Fibroblast of skin of left biceps (primary cell): ENCODE measurements around the gene GTPBP3.

Experiments
- DNase-seq, 2 experiments: peaks; one replicate each; pipeline ENCODE4 v3.0.0-alpha.2; 2013; ENCODE audit warnings: low read depth in 2 of 2

Gene GTPBP3

DNA sequence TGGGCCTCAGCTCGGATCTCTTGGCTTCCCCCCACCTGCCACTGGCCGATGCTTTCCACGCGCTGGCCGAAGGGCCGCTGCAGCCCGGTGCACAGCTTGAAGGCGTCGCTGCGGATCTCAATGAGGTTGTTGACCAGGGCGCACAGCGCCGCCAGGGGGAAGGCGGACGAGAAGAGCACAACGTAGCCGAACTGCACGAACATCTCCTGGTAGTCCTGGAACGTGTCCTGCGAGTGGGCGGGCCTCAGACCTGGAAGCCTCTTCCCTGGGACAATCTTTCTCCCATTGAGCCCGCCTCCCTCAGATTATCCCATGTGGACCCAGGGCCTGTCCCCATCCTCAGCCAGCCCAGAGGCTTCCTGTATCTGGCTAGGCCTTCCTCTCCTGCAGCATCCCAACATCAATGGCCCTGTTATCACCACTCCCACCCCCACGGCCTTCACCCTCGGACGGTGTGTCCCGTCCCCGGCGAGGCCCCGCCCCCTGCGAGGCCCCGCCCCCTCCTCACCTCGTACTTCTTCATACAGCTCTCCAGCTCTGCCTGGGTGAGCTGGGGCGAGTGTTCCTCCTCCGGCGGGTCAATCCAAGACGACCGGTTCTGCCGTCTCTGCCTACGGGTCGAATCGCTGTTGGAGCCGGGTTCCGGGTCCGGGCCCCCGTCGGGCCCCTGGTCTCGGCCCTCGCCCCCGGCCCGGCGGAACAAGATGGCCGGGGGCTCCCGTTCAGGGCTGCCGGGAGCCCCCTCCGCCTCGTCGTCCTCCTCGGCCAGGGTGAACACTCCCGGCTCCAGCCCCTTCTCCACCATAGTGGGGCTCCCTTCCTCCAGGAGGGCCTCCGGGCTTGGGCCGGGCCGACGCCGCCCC, 9.5 kb upstream of the GTPBP3 start:
- no peak for DNase-seq

- no peak for DNase-seq
These were observed 8.6 kb upstream of the GTPBP3 start for GRCh38 chr19:17328517-17329365.

DNA sequence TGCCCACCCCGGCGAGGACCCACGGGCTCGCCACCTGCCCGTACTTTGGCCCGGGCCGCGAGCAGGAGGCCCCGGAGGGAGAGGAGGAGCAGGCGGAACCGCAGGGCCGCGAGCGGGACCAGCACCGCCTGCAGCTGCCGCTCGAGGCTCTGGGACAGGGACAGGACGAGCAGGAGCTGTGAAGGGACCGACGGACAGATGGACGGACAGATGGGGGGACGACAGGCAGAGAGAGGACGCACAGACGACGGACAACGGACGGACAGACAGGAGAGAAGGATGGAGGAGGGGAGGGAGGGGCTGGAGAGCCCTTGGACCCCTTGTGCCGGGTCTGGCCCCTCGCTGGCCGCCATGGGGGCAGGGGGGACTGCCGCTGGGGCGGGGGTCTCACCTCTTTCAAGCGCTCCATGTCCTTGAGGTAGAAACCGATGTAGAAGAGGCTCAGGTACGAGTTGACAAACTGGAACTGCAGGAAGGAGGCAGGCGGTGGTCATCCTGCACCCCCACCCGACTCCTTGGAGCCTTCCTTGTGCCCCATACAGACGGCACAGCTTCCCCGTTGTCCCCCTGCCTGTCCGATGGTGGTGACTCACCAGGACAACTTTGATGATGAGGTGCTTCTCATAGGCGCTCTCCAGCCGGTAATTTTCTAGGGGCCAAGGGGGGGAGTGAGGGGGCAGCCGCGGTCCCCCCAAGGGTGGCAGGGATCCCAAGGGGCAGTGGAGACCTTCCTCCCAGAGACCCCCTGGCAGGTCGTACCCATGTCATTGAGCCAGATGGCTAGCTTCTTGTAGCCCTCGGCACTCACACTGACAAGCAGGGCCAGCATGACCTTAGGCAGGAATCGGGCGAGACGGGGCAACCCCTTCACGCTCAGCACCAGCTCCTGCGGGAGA, 7.7 kb upstream of the GTPBP3 start:
- no peak for DNase-seq

GRCh38 chr19:17330262-17331044, 6.9 kb upstream of the GTPBP3 start:
- DNase-seq: no peak

DNA sequence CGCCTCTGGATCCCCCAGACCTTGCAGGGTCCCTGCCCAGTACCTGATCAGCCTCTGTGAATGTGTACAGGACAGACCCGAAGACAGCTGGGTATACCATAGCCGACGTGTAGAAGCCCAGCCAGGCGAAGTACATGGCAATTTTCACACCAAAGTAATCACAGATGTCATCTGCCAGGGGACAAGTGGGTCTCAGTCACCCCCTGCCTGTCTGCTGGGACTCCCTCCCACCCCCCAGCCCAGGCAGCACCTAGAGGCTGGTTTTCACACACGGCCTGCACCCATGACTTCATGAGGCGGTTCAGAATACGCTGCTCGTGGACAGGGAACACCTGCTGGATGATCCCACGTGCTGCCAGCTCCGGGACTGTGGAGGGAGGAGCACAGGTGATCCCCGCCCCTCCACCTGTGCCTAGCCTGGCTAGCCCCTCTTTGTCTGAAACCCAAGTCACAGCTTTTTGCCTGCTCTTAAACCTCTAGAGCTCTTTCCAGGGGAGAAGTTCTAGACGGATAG, 6.3 kb upstream of the GTPBP3 start:
- no peak for DNase-seq

- no peak for DNase-seq
These were observed 5.0 kb upstream of the GTPBP3 start for GRCh38 chr19:17332360-17332676.

DNA sequence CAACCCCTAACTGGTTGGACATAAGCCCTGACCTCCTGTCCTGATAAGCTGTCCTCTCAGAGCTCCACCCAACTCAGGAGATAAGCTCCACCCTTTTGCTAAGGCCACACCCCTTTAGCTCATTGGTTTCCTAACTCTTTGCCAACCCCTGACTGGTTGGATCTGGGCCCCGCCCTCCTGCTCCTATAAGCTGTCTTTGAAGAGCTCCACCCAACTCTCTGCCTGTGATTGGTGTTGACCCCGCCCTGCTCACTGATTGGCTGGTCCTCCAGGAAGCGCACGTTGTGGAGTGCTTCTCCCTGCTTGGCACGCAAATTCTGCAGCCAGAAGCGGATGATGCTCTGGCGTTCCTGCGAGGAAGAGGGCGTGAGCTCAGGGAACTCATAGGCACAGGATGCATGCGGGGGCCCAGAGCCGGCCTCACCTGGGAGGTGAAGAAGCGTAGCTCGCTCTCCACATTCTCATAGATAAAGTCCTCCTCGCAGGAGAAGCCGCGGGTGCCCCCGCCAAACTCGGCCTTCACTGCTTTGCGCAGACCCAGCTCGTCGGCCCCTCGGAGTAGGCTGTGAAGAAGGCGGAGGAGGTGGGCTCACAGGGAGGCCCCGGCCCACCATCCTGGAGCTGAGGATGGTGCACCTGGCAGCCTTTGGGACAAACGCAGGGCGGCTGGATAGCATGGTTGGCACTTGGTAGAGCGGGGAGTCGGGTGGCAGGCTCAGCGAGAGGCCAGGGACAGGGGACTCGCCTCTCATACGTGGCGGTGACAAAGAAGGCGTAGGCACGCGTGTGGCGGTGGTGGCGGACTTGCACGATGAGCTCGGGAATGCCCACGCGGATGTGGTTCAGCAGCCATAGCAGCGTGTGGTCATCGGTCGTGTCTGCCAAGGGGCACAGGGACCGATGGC, 4.4 kb upstream of the GTPBP3 start:
- DNase-seq: no peak

DNA sequence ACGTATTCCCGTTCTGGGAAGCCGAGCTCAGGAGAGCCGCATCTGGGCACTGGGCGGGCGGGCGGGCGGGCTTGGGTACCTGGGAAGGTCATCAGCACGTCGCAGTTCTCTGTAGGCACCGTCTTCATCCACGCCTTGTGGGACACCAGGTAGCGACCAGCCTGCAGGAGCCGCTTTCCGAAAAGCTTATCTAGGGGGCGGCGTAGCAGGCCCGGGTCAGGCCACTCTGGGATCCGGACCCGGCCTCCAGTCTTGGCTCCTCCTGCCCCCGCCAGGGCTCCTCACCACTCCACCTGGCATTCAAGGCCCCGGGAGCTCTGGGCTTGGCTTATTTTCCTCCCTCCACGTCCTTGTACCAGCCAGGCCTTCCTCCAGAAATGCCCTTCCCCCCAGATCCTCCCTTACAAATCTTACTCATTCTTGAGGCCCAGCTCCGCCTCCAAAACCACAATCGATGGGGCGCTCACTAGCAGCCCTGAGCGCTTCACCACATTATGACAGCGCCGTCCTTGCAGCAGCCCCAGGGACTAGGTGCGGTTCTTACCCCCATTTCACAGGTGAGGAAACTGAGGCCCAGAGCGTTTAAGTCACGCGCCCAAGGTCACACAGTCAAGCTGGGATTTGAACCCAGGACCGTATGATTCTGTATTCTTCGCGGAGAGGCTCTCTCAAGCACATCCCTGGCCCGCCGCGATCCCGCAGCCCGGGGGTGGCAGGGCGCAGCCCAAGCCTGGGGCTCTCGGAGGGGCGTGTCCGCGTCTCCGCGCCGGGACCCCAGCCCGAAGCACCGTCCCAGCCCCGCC, 3.5 kb upstream of the GTPBP3 start:
- peak; percentile 51 for DNase-seq

- DNase-seq: peak; percentile 98
These were observed 2.6 kb upstream of the GTPBP3 start, which contains the start of gene ANO8 for GRCh38 chr19:17334414-17335409. Gene ANO8, minus strand, starts transcription at chr19:17334855. Its CDS starts 185 bp downstream, at chr19:17334670.

DNA sequence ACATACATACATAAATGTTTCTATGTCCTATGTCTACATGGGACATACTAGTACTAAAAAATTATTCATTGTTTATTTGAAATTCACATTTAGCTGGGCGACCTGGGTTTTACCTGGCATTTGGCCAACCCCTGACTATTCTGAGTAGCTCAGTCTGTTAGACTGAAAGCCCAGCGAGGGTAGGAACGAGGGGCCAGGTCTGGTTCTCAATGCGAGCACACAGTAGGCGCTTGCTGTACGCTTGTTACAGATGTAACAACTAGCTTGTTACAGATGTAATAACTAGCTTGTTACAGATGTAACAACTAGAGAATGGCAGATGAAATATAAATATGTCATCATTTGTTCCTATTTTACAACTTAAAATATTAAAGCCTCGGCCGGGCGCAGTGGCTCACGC, 1.8 kb upstream of the GTPBP3 start:
- no peak for DNase-seq

GRCh38 chr19:17337675-17338432, 501 bp downstream of the GTPBP3 start:
- no peak for DNase-seq

- DNase-seq: no peak
These were observed 1.2 kb downstream of the GTPBP3 start for GRCh38 chr19:17338433-17339078.

GRCh38 chr19:17339088-17339741, 1.9 kb downstream of the GTPBP3 start:
- DNase-seq: no peak

DNA sequence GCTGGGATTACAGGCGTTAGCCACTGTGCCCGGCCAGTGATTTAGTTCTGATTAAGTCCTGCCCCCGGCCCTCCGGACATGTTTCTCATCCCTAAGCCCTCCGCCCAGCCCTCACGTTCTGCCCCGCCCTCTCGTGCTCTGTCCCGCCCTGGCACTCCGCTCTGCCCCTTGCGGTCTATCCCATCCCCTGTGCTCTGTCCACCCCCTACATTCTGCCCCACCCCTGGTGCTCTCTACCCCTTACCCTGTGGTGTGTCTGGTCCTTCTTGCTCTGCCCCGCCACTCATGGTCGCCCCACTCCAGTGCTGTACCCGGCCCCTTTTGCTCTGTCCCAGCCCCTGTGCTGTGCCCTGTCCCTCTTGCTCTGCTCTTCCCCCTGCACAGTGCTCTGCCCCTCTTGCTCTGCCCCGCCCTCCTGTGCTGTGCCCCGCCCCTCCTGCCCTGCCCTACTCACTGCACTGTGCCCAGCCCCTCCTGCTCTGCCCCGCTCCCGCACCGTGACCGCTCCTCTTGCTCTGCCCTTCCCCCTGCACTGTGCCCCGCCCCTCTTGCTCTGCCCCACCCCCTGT, 3.0 kb downstream of the GTPBP3 start:
- no peak for DNase-seq

DNA sequence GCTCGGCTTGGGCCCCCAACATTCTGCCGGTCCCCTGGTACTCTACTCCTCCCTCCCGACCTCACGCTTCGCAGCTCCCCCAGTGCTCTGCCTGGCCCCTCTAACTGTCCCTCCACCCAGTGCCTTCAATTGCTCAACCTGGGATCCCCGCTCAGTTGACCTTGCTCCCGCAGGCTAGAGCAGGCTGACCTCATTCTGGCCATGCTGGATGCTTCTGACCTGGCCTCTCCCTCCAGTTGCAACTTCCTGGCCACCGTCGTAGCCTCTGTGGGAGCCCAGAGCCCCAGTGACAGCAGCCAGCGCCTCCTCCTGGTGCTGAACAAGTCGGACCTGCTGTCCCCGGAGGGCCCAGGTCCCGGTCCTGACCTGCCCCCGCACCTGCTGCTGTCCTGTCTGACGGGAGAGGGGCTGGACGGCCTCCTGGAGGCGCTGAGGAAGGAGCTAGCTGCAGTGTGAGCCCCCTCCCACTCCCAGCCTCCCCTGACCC, 3.6 kb downstream of the GTPBP3 start:
- no peak for DNase-seq
